BJ (cell line): ENCODE data around the gene SPRYD3. TPM values are rescaled to one million over a fixed set of nuclear protein-coding genes. Genes with fewer than 3 reads are reported as not detected.

Experiments used
- CTCF ChIA-PET: fragments of 350-600 bp; formaldehyde crosslinking; extraction: SDS; loops from one replicate; lab custom pipeline; 2021; ENCODE audit warnings: antibody characterized with exemption, inconsistent platforms; lab: Yijun Ruan, JAX
- POLR2A ChIA-PET: fragments of 300-600 bp; sonication (Branson Sonifier 250); formaldehyde crosslinking; extraction: SDS; loops from one replicate; lab custom pipeline; 2021; ENCODE audit warnings: antibody characterized with exemption; lab: Charles Lee
- DNase-seq: peaks from one replicate; pipeline ENCODE4 v3.0.0-alpha.2; 2011; ENCODE audit warnings: low read depth
- H3K27me3 ChIP-seq: 2 replicates; pipeline ENCODE4 v1.6.0; 2011; ENCODE audit warnings: low read length; ENCODE audit not compliant: control insufficient read depth, insufficient read depth
- H3K36me3 ChIP-seq: 2 replicates; pipeline ENCODE4 v1.5.1; 2011; ENCODE audit warnings: low read length; ENCODE audit not compliant: control insufficient read depth, insufficient read depth
- H3K4me3 ChIP-seq: 2 replicates; pipeline ENCODE4 v1.5.1; 2011; ENCODE audit warnings: low read depth, mild to moderate bottlenecking, control low read depth, low read length
- CTCF ChIP-seq: IDR thresholded peaks from 2 replicates; pipeline ENCODE4 v1.5.1; 2011; ENCODE audit warnings: low read depth, mild to moderate bottlenecking, control low read depth, inconsistent platforms, low read length, moderate library complexity; ENCODE audit not compliant: insufficient read depth
- polyA plus RNA-seq: library from polyadenylated mRNA; depleted of rRNA; stranded (reverse); fragments of >200 nt; gene quantifications from 2 replicates; pipeline ENCODE4 v1.2.3, GENCODE V29; 2011

The SPRYD3 gene
- polyA plus RNA-seq, 1 experiment: 48.0 TPM

GRCh38 chr12:53056901-53057300 lies 22.3 kb downstream of the SPRYD3 start:
- TF ChIP-seq CTCF: no peak
- CTCF ChIA-PET: interaction anchor here (1.1 to 16.5 kb wide), 4 partner anchors 12 to 41 kb away, joined by 4 to 285 read pairs (median 16); partner anchors contain the start of gene IGFBP6
- no peak for DNase-seq
- peaks cover 49% of the 10 kb centered on the region for H3K36me3 ChIP-seq
- POLR2A ChIA-PET: no interaction called here
- H3K4me3 ChIP-seq: no peak overlapping the region
- no peaks in the 10 kb centered on the region for H3K27me3 ChIP-seq

- ChIA-PET CTCF (interaction anchor here (1.8 to 16.5 kb wide), 3 partner anchors 13 to 42 kb away, joined by 4 to 285 read pairs (median 28); partner anchors contain the start of gene IGFBP6), POLR2A (no interaction called here)
- Histone ChIP-seq H3K27me3 (no peaks in the 10 kb centered on the region), H3K36me3 (peaks cover 46% of the 10 kb centered on the region), H3K4me3 (no peak overlapping the region)
- no peak for DNase-seq
- TF ChIP-seq CTCF: no peak
These were observed 22.9 kb downstream of the SPRYD3 start for GRCh38 chr12:53056296-53056695.

GRCh38 chr12:53055471-53056266 lies 23.5 kb downstream of the SPRYD3 start:
- Histone ChIP-seq H3K36me3 (peaks cover 41% of the 10 kb centered on the region), H3K4me3 (no peak overlapping the region), H3K27me3 (no peaks in the 10 kb centered on the region)
- DNase-seq: no peak
- ChIA-PET CTCF (interaction anchor here (1.8 to 16.5 kb wide), 3 partner anchors 13 to 43 kb away, joined by 4 to 285 read pairs (median 28); partner anchors contain the start of gene IGFBP6), POLR2A (no interaction called here)
- TF ChIP-seq CTCF: no peak

GRCh38 chr12:53054112-53054878 lies 24.9 kb downstream of the SPRYD3 start:
- ChIA-PET POLR2A (interaction anchor here (0.6 to 0.9 kb wide), 2 partner anchors 25 to 48 kb away, joined by 3 read pairs; partner anchors contain the start of genes EIF4B and SPRYD3), CTCF (interaction anchor here (0.8 to 16.5 kb wide), 7 partner anchors 10 to 143 kb away, joined by 3 to 285 read pairs (median 6); partner anchors contain the start of genes IGFBP6 and SPRYD3)
- peaks cover 28% of the 10 kb centered on the region for H3K36me3 ChIP-seq
- H3K4me3 ChIP-seq: peak overlapping the region; percentile 24
- no peak for TF ChIP-seq CTCF
- no peaks in the 10 kb centered on the region for H3K27me3 ChIP-seq
- DNase-seq: no peak
